ENCODE measurements around the gene CLMN. TPM values are rescaled to one million over a fixed set of nuclear protein-coding genes. Genes with fewer than 3 reads are reported as not detected.

Gene CLMN
- total and polyA plus RNA-seq, 2 donors (not counting 3 experiments of a cell fraction or from before 2014, with no cell fraction given): 0.72 to 9.6 TPM

DNA sequence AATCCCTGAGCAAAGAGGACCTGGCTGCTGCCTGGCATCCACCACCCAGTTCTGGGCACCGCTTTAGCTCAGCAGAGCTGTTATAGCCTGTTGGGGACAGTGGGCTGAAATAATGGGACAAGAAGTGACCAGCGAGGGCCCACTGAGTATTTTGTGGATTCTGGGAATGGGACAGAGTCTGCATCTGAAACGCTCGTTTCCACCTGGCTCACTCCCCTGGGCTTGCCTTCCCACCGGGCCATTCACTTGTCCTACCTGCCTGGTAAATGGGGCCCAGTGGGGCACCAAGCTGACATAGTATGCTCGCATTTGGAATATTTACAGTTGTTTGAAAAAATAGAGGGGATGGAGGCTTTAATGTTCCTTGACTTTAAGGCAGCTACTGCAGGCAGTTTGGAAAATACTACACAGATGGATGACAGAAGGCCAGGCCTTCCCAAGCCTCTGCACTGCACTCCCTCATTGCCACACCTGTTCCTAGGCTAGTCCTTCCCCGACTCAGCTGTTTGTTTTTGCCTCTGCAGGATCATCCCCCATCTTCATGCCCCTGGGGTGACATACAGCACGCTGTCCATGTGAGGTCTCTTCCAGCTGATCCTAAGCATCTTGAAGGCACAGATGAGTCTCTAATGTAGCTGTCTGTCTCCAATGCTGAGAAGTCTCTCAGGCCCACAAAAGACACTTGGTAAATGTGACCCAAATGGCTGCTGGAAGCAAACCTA lies 101.1 kb downstream of the CLMN start:
- intact Hi-C loops (cut with micrococcal nuclease): no loop called here
- H3K4me2 ChIP-seq (ENCODE audit: insufficient read depth, low read length): no peak overlapping the region

More for the DNA sequence above, 101.1 kb downstream of the CLMN start:
- Histone ChIP-seq H3K79me2 (ENCODE audit: control insufficient read depth, insufficient read depth, low read length) (no peaks in the 10 kb centered on the region), H3K36me3 (ENCODE audit: control insufficient read depth in 2 of 2, extremely low read depth in 1 of 2, insufficient read depth in 2 of 2, low read length in 2 of 2) (no peaks in the 10 kb centered on the region), H3K9ac (replicated peaks; ENCODE audit: extremely low read depth, insufficient read depth, low read length) (no peak overlapping the region), H3K27me3 (ENCODE audit: control insufficient read depth in 2 of 2, insufficient read depth in 2 of 2, low read length in 2 of 2) (no peaks in the 10 kb centered on the region), H4K20me1 (replicated peaks; ENCODE audit: control insufficient read depth, extremely low read depth, insufficient read depth, low read length) (no peaks in the 10 kb centered on the region), H3K9me1 (replicated peaks; ENCODE audit: control insufficient read depth, extremely low read depth, insufficient read depth, low read length) (no peaks in the 10 kb centered on the region), H3K27ac (ENCODE audit: insufficient read depth, low read depth, low read length) (no peak overlapping the region), H2AFZ (ENCODE audit: low read depth, low read length) (no peak overlapping the region), H3K9me3 (replicated peaks; ENCODE audit: control insufficient read depth, insufficient read depth, low read length) (no peaks in the 10 kb centered on the region), H3K4me1 (ENCODE audit: control insufficient read depth, extremely low read depth, insufficient read depth, low read length) (no peaks in the 10 kb centered on the region), H3K4me3 (replicated peaks in 1 of 3; ENCODE audit: insufficient read depth in 1 of 3, low read depth in 1 of 3, low read length in 3 of 3) (no peak overlapping the region)
- no TSS peak for BruUV-seq (replicated peaks)
- ChIA-PET POLR2A (no interaction called here), CTCF (interaction anchor here (0.8 kb wide), 1 partner anchor 9 kb away, joined by 3 read pairs; no protein-coding TSS in a partner anchor)
- dilution Hi-C loops (cut with MboI; ENCODE audit: extremely low pct_ligation_motif_present, low sequenced_read_pairs): no loop called here
- TF ChIP-seq FOS (IDR thresholded peaks at IDR 0.05; ENCODE audit: borderline replicate concordance, insufficient read depth, low read length) (no peak), JUN (IDR thresholded peaks at IDR 0.05; ENCODE audit: borderline replicate concordance, insufficient read depth, insufficient read length, low read depth) (no peak), MYC (IDR thresholded peaks at IDR 0.05; ENCODE audit: low read depth, low read length) (no peak), POLR2AphosphoS5 (IDR thresholded peaks at IDR 0.05; ENCODE audit: insufficient read depth, low read depth, low read length) (no peak), GATA2 (IDR thresholded peaks at IDR 0.05; ENCODE audit: insufficient read depth, insufficient read length, low read depth, low read length) (no peak), POLR2A (IDR thresholded peaks at IDR 0.05; ENCODE audit: low read depth, low read length) (no peak), EZH2 (IDR thresholded peaks at IDR 0.05; ENCODE audit: borderline replicate concordance, low read depth, low read length, severe bottlenecking) (no peak)
- TF ChIP-seq, protein P1, sequence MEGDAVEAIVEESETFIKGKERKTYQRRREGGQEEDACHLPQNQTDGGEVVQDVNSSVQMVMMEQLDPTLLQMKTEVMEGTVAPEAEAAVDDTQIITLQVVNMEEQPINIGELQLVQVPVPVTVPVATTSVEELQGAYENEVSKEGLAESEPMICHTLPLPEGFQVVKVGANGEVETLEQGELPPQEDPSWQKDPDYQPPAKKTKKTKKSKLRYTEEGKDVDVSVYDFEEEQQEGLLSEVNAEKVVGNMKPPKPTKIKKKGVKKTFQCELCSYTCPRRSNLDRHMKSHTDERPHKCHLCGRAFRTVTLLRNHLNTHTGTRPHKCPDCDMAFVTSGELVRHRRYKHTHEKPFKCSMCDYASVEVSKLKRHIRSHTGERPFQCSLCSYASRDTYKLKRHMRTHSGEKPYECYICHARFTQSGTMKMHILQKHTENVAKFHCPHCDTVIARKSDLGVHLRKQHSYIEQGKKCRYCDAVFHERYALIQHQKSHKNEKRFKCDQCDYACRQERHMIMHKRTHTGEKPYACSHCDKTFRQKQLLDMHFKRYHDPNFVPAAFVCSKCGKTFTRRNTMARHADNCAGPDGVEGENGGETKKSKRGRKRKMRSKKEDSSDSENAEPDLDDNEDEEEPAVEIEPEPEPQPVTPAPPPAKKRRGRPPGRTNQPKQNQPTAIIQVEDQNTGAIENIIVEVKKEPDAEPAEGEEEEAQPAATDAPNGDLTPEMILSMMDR (IDR thresholded peaks at IDR 0.05; ENCODE audit: extremely low read depth in 1 of 2, insufficient read depth in 1 of 2, low read depth in 1 of 2, low read length in 2 of 2): no peak
- TF ChIP-seq, protein P2, sequence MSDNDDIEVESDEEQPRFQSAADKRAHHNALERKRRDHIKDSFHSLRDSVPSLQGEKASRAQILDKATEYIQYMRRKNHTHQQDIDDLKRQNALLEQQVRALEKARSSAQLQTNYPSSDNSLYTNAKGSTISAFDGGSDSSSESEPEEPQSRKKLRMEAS (IDR thresholded peaks at IDR 0.05; ENCODE audit: insufficient read depth, insufficient read length): no peak
- FAIRE-seq (no peak), DNase-seq (ENCODE audit: low read depth, low spot score) (no peak)
